Type B pancreatic cell (in vitro differentiated cells): ENCODE measurements around the gene PCNX4. TPM values are rescaled to one million over a fixed set of nuclear protein-coding genes. Genes with fewer than 3 reads are reported as not detected.

Experiments
- DNase-seq: peaks from one replicate; pipeline ENCODE4 v3.0.0; 2021; ENCODE audit warnings: mixed read lengths; ENCODE audit not compliant: unreplicated experiment; ENCODE audit errors: extremely low spot score
- H3K27ac Mint-ChIP-seq: 2 replicates; pipeline ENCODE4 v1.8.0; 2021; ENCODE audit warnings: mild to moderate bottlenecking, mixed read lengths
- H3K27me3 Mint-ChIP-seq: 2 replicates; pipeline ENCODE4 v1.8.0; 2021; ENCODE audit warnings: mixed read lengths
- H3K36me3 Mint-ChIP-seq: 2 replicates; pipeline ENCODE4 v1.8.0; 2021; ENCODE audit warnings: mixed read lengths
- H3K4me1 Mint-ChIP-seq: one replicate; pipeline ENCODE4 v1.8.0; 2021; ENCODE audit warnings: mixed read lengths; ENCODE audit not compliant: unreplicated experiment
- H3K4me3 Mint-ChIP-seq: 2 replicates; pipeline ENCODE4 v1.8.0; 2021; ENCODE audit warnings: mild to moderate bottlenecking, mixed read lengths
- H3K9me3 Mint-ChIP-seq: 2 replicates; pipeline ENCODE4 v1.8.0; 2021; ENCODE audit warnings: mixed read lengths
- CTCF ChIP-seq: fragments of 200-600 bp; sonication (generic); conservative IDR thresholded peaks from 2 replicates; pipeline ENCODE4 v1.5.0; 2021; ENCODE audit warnings: antibody characterized with exemption, mild to moderate bottlenecking
- total RNA-seq: library from RNA; stranded (reverse); gene quantifications from 2 replicates; pipeline ENCODE4 v1.2.1, GENCODE V29; 2021; ENCODE audit warnings: low replicate concordance

The PCNX4 gene
- total RNA-seq, 1 donor from 2014 or later = 70.2 TPM

- H3K9me3 Mint-ChIP-seq = no peaks in the 10 kb centered on the region
- H3K27ac Mint-ChIP-seq = peak overlapping the region; percentile 22
- peaks cover 25% of the 10 kb centered on the region for H3K36me3 Mint-ChIP-seq
- H3K27me3 Mint-ChIP-seq = no peaks in the 10 kb centered on the region
- H3K4me3 Mint-ChIP-seq = no peak overlapping the region
- H3K4me1 Mint-ChIP-seq = peaks cover 26% of the 10 kb centered on the region
- no peak for TF ChIP-seq CTCF
- DNase-seq = no peak
Measured at GRCh38 chr14:60160422-60160821, 68.7 kb downstream of the PCNX4 start.

DNA sequence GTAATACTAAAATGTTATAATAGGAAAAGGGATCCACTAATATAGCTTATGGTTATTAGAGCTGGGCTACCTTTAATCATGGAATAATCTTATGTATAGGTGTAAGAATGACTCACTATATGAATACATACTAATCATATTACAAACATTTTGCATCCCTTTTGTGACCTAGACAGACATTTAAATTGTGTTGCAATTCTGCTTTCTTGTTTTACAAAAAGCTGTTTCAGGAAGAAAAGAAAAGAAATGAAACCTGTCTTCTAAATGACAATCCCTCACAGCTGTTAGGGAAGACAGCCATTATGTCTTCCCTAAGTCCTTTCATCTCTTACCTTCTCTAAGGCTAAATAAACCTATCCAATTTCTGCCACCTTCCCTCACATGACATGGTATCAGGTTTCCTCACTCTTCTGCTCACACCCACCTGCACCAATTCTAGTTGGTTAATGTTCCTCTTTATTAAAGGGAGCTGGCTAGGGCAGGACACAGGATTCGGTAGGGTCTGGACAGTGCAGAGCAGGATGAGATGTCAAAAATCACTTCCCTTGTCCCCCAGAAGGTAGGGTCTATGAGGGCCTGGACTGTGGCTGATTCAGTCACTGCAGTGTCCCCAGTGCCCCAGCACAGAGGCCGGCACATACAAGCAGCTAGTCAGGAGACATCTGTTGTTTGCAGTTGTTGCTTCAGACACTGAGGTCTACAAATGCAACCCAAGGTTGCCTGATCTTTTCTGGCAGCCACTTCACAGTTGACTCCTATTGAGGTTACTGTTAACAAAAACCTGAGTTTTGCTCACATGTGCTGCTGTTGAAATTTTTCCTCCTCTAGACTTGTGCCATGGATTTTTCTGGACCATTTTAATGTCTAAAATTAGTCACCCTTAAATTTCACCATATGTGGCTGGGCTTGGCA is 69.7 kb downstream of the PCNX4 start:
- peaks cover 2% of the 10 kb centered on the region for H3K27me3 Mint-ChIP-seq
- H3K36me3 Mint-ChIP-seq = peaks cover 19% of the 10 kb centered on the region
- H3K4me3 Mint-ChIP-seq = peak overlapping the region; percentile 60
- peaks cover 24% of the 10 kb centered on the region for H3K4me1 Mint-ChIP-seq
- H3K9me3 Mint-ChIP-seq = no peaks in the 10 kb centered on the region
- DNase-seq = no peak
- H3K27ac Mint-ChIP-seq = peak overlapping the region; percentile 54
- no peak for TF ChIP-seq CTCF

GRCh38 chr14:60163693-60164092 is 72.0 kb downstream of the PCNX4 start:
- Mint-ChIP-seq H3K4me3 (peak overlapping the region; percentile 99), H3K27ac (no peak overlapping the region), H3K36me3 (peaks cover 7% of the 10 kb centered on the region), H3K9me3 (no peaks in the 10 kb centered on the region), H3K4me1 (peaks cover 22% of the 10 kb centered on the region), H3K27me3 (peaks cover 2% of the 10 kb centered on the region)
- DNase-seq = no peak
- no peak for TF ChIP-seq CTCF

GRCh38 chr14:60164404-60164711 is 72.6 kb downstream of the PCNX4 start:
- H3K27me3 Mint-ChIP-seq = peaks cover 4% of the 10 kb centered on the region
- peak overlapping the region; percentile 99 for H3K4me3 Mint-ChIP-seq
- no peak for DNase-seq
- peaks cover 22% of the 10 kb centered on the region for H3K4me1 Mint-ChIP-seq
- H3K9me3 Mint-ChIP-seq = no peaks in the 10 kb centered on the region
- H3K27ac Mint-ChIP-seq = peak overlapping the region; percentile 97
- TF ChIP-seq CTCF = no peak
- H3K36me3 Mint-ChIP-seq = peaks cover 7% of the 10 kb centered on the region

DNA sequence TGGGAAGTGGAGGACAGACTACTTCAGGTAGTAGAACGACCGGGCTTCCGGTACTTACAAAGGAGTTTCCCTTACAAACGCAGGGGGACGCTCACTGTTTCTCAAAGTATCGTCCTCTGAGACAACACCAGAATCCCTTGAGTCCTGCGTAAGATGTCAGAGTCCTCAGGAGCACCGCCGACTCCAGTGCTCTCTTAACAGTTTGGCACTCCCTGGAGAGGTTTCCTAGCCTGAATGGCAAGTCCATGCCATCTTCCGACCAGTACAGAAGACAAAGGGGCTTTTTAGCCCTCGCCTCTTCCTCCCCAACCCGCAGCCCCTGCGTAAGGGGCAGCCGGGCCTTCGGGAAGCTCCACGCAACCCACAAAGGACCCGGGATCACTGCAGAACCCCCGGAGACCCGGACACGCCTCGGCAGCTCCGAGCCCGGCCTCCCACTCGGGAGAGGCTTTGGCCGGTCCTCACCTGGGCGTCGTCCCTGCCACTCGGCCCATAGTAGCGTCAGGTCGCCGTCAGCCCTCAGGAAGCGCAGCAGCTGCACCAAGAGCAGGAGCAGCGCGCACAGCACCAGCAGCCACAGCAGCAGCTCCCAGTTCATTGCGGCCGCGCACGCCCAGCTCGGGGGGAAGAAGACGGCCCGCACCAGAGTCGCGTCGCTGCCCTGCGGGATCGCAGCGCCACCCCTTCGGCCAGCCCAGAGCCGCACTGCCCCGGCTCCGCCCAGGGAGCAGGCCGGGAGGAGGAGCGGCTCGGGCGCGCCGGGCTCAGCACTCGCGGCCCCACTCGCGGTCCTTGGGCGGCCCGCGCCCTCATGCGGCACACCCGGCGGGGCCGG is 73.2 kb downstream of the PCNX4 start, which contains the start of gene DHRS7:
DHRS7 (minus strand) TSS at position 687 of the 835 bp plus-strand sequence; CDS start at position 598, 89 bp downstream.
- peak; percentile 63 for TF ChIP-seq CTCF
- peak; percentile 82 for DNase-seq

More for the DNA sequence above, 73.2 kb downstream of the PCNX4 start, which contains the start of gene DHRS7:
- Mint-ChIP-seq H3K9me3 (no peaks in the 10 kb centered on the region), H3K27ac (peak within 1 kb of the TSS; percentile 97), H3K27me3 (peaks cover 6% of the 10 kb centered on the region), H3K4me1 (peaks cover 19% of the 10 kb centered on the region), H3K4me3 (peak within 1 kb of the TSS; percentile 99), H3K36me3 (peaks cover 7% of the 10 kb centered on the region)
